Activated T-cell treated with anti-CD3 and anti-CD28 coated beads for 4 hours (primary cell): ENCODE measurements around the gene FAM20B.
"Not testable (repeated sequence)": the region's sequence is repeated elsewhere in the genome, so short reads cannot be mapped to it uniquely, and the experiment has no call there.

Experiments used
- DNase-seq: peaks from one replicate; pipeline ENCODE4 v3.0.0-alpha.2; 2020

Gene FAM20B

DNA sequence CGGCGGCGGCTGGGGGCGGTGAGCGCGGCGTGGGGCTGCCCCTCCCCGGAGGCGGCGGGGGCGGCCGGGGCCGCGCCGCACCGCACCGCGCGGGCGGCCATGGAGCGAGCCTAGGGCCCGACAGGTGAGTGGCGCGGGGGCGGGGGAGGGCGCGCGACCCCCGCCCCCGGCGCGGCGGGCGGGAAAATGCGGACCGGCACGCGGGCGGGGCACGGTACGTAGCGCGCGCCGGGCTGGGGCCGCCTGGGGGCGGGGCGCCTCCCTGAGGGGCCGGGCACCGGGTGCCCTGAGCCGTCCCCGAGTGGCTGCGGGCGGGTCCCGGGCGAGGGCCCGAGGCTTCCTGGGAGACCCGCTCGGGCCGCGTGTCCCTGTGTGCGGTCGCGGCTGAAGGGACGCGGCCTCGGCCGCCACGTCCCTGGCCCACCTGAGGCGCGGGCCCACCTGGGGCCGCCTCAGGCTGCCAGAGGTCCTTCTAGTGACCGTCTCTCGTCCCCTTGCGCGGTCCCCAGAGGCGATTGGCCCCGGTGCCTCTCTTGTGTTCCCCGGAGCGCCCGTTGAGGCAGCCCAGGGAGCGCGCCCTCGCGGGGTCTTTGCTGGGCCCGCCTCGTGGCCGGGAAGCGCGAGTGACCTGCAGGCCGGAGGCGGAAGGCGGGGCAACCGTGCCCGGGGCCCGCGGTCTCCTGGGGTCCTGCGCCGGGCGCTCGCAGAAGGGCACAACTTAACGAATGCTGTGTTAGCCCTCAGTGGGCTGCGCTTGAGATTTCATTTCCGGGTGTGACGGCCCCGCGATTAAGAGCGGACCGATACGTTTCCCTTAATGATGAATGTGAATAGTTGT lies 500 bp downstream of the FAM20B start:
- peak; percentile 48 for DNase-seq

DNA sequence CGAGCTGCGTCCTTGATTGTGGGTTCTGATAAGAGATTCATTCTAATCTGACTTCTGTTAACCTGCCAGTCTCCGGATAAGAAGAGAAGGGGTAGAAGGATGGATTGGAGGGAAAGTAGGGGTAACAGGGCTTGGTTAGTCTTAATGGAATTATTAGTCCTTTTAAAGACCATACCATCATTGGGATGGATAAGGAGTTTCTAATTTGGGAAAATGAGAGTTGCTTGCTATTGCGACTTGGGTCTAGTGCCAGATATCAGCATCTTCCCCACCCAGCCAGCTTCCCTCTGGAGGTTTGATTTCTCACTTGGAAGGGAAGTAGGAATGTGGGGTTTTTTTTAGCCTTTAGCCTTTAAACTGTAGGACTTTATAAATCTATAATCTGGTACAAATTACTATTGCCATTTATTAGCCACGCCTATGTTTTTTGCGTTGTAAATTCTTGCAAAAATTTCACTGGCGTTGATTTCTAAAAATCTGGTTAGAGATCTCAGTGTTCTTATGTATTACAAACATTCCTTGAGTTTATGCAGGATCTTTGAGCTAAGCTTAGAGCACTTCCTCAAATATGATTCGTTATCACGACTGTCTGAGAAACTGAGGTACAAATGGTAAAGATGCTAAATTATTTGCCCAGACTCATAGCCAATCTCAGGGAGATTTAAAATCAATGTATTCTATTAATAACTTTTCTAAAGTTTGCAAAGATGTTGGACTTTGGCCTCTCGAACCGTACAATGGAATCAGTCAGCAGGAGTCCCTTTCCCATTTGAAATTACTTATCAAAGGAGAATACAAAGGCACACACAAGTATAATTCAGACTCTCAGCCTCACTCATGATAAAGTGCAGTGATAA lies 1.3 kb downstream of the FAM20B start:
- no peak for DNase-seq

DNA sequence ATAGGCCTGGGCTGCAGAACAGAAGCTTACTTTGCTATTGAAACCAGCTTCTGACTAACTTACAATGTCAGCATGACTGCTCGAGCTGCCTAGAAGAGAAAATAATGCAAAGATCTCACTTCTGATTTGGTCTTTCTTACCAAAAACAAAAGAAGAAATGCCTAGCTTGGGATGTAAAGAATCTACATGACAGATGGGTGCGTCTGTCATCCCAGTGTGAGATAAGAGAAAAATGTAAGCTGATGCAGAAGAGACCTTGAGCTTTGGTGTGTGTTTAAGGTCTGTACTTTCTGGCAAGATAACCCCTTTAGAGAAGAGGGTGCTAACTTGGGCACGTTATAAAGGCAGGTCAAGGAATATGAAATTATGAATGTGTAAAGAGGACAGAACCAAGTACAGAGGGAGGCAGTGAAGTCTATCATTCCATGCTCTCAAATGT lies 3.6 kb downstream of the FAM20B start:
- DNase-seq, result no peak

DNA sequence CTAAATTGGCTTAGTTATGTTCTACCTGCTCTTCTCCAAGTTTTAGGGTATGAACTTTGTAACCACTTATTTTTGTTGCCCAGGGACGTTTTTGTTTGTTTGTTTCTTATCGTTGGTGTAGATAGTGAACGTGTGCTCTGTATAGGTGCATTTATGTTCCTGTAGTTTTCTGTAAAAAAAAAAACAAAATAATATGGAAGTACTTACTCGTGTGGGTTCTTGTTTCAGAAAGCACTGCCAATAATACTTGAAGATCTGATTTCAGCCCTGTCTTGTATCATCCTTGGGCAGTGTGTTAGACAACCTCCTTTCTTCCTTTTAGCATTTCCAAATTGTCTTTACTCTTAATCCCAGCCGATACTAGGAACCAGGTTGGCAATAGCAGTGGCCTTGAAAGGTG lies 4.4 kb downstream of the FAM20B start:
- no peak for DNase-seq

DNA sequence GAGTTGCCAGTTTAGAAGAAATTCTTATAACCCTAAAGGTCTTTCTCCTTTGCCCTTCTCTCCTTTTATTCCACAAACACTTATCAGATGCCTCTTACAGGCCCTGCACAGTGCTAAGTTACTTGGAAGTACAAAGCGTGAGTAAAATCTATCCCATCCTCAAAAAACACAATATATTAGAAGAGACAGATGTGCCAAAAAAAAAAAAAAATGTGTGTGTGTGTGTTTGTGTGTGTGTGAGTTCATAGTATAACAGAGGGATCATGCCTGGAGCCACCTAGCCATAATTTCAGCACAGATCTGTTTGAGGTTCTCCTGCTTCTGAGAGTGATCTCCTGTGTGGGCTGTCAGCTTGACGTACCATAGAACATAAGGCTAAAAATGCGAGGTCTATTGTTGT lies 5.0 kb downstream of the FAM20B start:
- DNase-seq, result no peak

DNA sequence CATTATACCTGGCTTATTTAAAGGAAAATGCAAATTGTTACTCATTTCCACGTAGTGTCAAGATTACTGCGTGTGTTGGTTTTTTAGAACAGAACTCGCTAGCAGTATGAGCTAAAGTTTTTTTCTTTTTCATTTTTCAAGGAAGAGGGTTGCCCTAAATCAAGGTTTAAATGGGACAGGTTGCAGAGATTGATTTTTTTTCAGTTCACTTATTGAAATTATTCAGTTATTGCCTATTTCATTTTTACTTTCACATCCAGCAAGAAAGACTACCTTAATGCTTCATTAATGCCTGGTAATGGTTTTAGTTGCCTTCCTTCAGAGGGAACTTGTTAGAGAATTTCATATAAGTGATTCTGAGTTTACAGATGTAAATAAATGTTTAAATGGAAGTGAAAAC lies 5.6 kb downstream of the FAM20B start:
- DNase-seq, result no peak

DNA sequence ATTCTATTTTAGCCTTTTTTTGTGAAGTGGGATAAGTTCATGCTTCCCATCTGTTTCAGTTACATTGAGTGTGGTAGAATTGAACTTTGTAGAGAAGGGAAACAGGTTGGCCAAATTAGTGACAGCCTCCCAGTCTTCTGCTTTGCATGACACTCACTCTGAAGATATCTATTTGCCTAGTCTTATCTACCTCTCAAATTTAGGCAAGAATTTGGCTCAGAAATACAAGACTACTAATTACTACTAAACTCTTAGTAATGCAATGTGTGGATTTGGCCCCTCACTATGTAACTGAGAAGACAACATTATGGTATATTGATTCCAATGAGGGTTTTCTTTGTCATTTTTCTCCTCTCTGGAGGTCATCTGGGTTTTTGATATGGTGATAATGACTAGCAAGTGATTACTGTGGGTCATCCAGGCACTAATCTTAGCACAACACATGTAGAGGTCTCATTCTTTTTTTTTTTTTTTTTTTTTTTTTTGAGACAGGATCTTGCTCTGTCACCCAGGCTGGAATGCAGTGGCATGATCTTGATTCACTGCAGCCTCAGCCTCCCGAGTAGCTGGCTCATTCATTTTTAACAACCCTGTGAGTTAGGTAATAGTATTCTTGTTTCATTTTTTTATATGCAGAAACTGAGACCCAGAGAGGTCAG lies 6.3 kb downstream of the FAM20B start:
- no peak for DNase-seq

DNA sequence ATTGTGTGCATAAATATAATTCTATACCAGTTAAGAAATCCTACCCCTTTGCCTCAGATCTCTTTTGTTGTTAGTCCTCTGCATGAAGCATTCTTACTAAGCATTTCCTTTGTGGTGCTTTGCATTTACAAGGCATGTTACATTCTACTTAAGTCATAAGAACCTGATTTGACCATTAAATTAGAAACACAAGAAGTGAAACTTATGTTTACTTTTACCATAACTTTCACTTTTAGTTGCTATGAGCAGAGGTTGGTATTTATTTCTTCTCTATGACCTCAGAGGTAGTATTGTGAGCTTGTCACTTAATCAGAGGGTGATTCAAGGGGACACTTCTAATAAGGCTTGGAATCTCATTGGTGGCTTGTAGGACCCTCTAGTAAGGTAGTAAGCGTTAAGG lies 9.0 kb downstream of the FAM20B start:
- no peak for DNase-seq

DNA sequence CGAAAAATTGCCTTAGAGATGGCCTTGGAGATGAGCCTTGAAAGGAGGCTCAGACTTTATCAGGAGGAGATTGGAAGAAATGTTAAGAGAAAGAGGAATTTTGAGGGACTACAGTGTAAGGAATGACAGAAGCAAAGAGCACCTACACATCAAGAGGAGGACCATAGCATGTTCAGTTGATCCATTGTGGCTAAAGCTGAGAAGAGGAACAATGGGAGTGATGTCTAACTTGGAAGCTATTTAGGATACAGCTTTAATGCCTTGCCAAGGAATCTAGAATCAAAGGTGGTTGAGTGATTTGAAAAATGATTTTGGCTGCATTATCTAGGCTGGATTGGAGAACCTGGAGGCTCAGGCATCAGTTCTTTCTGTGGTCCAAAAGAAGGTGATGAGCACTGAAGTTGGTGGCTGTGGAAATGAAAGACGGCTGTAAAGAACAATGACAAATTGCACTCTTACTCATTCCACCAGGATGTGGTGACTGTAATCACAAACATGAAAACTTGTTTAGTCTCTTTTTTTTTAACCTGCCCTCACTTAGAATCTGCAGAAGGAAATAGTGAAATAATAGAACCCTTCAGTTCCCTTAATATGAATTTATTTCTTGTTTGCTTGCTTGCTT lies 11.3 kb downstream of the FAM20B start:
- DNase-seq, result no peak

DNA sequence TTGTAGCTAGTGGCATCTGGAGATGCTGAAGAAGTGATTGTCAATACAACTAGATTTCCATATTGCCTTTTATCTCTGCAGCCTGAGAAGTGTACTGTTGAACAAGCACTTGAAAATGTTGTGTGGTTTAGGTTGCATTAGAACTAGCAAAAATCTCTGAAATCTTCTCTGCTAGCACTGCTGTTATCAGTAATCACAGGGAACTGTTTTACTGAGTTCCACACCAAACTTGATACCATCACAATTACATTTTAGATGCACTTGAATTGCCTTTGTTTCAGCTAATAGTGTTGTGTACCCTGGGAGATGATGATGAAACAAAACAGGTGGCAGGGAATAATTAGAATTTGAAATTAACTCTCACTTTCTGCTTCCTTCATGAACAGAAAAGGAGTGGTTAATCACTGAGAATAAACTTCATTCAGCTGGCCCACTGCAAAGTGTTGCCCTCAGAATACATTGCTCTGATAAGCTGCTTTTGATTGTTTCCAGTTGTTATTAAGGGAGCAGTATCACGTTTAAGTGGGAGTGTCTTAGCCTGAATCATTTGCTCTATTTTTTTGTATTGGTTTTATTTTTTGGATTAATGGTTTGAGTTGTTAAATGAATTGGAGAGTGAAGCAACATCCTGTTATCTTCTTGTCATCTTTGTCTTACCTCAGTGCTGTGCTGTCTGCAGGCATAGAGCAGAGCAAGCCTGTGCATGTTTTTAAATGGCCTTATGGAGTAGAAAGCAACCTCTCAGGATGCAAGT lies 13.0 kb downstream of the FAM20B start:
- DNase-seq, result no peak

DNA sequence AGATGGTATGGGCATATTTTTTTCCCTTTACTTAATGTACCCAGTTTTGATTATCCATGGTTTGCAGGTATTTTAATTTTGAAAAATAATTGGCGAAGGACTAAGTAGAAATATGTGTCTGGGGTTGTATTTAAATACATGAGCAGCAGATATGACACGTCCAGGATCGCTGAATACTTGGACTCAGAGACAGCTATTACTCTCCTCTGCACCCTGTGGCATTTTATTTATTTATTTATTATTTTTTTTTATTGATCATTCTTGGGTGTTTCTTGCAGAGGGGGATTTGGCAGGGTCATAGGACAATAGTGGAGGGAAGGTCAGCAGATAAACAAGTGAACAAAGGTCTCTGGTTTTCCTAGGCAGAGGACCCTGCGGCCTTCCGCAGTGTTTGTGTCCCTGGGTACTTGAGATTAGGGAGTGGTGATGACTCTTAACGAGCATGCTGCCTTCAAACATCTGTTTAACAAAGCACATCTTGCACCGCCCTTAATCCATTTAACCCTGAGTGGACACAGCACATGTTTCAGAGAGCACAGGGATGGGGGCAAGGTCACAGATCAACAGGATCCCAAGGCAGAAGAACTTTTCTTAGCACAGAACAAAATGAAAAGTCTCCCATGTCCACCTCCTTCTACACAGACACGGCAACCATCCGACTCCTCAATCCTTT lies 13.9 kb downstream of the FAM20B start:
- DNase-seq, result not testable (repeated sequence)

DNA sequence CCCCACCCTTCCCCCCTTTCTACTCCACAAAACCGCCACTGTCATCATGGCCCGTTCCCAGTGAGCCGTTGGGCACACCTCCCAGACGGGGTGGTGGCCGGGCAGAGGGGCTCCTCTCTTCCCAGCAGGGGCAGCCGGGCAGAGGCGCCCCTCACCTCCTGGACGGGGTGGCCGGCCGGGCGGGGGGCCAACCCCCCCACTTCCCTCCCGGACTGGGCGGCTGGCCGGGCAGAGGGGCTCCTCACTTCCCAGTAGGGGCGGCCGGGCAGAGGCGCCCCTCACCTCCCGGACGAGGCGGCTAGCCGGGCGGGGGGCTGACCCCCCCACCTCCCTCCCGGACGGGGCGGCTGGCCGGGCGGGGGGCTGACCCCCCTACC lies 14.5 kb downstream of the FAM20B start:
- not testable (repeated sequence) for DNase-seq

DNA sequence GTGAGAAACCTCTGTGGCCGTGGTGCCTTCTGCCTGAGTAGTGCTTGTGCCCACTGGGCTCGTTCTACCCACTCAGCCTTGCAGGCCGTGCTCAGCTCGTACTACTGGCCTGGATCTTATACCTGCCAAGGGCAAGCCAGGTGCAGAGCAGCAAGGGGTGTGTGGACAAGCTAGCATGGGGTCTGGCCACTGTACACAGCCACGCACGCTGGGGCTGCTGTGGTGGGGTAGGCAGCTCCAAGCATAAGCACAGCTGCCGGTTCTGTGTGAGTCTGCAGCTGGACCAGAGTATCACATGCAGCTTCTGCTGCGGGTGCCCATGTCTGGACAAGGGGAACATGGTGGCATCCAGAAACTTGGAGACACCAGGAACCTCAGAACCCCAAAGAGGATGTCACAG lies 16.4 kb downstream of the FAM20B start:
- no peak for DNase-seq

DNA sequence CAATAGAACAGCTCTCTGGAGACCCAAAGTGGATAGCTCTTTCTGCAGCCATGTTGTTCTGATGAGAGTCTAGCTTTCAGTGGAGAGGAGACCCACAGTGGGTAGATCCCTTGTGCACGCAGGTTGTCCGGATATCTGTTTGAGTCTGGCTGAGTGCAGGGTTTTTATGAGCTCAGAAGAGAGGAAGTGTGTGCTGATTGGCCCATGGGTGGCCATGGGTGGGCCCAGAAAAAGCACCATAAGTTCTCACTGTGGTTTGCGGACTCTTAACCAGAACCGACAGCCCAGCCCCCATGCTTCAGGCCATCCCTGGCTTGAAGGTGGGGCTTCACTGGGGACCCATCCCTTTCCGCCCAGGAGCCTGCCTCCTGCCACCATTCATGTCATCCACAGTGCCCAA lies 17.0 kb downstream of the FAM20B start:
- no peak for DNase-seq

DNA sequence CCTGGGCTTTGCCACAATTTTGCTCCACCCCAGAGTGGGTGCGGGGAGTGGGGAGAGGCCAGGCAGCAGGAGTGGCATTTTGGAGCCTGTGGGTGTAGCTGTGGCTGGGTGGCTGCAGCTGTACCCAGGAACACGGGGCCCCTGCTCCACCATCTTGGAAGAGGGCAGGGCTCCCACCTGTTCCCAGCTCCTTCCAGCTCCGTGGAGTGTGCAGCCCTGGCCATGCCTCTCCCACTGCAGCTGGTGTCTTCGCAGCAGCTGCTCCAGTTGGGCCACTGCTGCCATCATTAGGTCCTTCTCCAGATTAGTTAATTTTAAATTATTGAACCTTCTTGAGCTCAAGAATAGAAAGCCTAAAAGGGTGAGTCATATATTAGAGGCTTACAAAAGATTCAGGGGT lies 17.6 kb downstream of the FAM20B start:
- no peak for DNase-seq

DNA sequence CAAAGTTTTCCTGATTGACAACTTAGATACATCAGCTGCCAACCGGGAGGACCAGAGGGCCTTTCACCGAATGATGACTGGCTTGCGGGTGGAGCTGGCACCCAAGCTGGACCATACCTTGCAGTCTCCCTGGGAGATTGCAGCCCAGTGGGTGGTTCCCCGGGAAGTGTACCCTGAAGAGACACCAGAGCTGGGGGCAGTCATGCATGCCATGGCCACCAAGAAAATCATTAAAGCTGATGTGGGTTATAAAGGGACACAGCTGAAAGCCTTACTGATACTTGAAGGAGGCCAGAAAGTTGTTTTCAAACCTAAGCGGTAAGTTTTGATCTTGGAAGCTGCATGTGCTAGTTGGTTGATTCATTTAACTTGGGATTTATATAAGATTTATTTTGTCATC lies 18.2 kb downstream of the FAM20B start:
- no peak for DNase-seq

DNA sequence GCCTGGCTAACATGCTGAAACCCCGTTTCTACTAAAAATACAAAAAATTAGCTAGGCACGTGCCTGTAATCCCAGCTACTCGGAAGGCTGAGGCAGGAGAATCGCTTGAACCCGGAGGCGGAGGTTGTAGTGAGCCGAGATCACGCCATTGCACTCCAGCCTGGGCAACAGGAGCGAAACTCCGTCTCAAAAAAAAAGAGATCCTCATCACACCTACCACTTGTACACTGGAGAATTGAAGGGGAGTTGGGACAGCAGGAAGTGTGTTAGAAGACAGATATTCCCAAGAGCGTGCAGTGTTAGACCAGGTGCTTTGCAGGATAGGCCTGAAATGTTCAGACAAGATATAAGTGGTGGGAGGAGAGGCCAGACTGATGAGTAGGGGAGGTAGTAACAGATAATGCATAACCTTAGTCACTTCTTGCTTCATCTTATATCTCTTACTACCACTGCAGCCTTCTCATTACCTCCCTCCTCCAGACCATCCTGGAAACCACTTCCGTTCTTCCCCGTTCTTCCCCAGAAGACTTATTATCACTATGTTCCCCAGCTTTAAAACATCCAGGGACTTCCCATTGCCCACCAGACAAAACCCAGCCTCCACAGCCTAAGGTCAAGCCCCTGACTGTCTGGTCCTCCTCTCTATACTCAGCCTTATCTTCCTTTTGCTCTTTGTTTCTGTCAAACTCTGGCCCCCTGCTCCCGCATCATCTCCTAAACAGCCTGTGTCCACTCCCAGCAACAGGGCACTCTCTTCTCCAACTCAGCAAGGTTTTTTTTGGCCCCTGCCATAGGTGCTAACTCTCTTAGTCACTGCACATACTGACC lies 21.3 kb downstream of the FAM20B start:
- no peak for DNase-seq

DNA sequence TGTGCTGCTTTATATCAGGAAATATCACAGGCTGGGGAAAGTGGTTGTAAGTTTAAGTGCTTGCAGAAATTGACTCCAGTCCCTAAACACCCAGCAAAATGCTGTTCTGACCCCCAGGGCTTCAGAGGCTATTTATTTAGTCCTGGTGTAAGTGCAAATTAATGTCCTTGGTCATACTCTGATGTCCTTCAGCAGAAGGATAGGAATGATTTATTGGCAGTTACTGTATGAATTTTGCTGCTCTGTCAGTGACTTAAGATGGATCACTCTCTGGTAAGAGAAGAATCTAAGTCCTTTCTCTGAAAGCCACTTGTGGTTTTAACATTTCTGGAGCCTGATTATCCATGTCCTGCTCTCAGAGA lies 21.9 kb downstream of the FAM20B start:
- no peak for DNase-seq

DNA sequence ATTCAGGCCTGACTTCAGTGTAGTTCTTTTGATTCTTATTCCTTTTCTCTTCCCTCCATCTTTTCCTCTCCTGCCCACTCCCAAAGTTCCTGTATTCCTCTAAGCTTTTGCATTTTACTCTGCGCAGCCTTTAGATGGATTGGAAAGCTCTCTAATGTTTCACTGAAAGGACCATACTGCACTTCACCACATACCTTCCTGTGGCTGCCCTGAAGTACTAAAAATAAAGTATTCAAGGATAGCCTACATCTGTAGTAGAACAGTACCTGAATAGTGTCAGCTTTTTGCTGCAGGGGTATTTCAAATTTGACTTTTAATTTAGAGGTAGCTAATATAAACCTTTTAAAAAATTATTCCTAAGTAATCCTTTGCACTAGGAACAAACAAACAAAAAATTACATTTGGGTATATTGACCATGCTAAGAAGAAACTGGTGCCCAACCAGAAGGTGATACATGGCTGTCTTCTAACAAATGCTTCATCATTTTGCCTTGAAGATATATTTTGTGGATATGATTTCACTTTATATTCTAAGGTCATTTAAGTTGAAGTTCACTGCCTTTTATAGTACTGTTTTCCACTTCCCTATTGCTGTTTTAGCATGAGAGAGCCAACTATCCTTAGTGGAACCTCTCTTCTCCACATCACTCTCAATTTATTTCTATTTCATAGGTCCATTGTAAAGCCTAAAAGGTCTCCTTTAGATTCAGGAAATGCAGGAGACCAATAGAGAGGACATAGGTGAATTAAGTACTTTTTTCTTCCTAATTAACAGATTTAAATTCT lies 22.8 kb downstream of the FAM20B start:
- DNase-seq, result no peak

DNA sequence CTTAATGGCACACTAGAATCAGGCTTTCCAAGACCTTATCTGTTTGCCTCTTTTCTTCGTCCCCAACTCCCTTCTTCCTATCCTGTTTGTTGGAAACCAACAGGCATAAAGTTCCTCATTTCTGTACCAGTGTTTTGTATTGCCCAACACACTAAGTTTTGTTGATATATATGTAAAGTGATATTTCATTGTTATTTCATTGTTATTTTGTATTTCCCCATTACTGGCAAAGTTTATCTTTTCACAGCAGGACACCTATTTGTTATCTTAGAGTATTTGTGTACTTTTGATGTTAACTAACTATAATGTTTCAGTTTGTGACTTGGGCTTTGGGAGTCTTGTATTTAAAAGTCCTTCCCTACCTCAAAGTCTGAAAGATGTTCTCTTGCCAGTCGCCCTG lies 27.1 kb downstream of the FAM20B start:
- DNase-seq, result no peak
